ENCODE results near the gene HAO1.
A peak's percentile ranks its signal among the peaks of the same experiment; 100 is the strongest.

HAO1 gene

DNA sequence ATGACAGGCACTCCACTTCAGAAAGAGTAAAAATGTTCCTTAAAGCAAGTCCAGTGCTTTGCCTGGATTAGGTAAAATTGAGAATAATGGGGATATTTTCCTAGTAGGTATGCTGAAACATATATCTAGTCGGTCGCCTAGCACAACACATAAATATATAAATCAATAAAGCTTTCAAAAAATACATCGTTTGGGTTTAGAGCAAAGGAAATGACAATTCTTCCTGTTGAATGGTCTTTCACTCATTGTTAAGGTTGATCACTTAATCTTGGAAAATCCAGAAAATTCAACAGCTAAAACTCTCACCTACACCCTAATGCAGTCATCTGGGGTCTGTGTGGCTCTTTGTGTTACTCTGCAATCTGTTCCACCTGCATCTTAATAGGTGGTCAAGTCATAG, 13.9 kb downstream of the HAO1 start:
- in situ Hi-C loops (cut with HindIII; ENCODE audit: low pct_ligation_motif_present, low sequenced_read_pairs): no loop called here
- Histone ChIP-seq H3K4me3 (ENCODE audit: low read depth, low read length) (no peak overlapping the region), H3K27ac (no peak overlapping the region), H3K27me3 (replicated peaks) (no peaks in the 10 kb centered on the region), H3K36me3 (replicated peaks) (no peaks in the 10 kb centered on the region)
- TF ChIP-seq, protein P1, sequence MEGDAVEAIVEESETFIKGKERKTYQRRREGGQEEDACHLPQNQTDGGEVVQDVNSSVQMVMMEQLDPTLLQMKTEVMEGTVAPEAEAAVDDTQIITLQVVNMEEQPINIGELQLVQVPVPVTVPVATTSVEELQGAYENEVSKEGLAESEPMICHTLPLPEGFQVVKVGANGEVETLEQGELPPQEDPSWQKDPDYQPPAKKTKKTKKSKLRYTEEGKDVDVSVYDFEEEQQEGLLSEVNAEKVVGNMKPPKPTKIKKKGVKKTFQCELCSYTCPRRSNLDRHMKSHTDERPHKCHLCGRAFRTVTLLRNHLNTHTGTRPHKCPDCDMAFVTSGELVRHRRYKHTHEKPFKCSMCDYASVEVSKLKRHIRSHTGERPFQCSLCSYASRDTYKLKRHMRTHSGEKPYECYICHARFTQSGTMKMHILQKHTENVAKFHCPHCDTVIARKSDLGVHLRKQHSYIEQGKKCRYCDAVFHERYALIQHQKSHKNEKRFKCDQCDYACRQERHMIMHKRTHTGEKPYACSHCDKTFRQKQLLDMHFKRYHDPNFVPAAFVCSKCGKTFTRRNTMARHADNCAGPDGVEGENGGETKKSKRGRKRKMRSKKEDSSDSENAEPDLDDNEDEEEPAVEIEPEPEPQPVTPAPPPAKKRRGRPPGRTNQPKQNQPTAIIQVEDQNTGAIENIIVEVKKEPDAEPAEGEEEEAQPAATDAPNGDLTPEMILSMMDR (IDR thresholded peaks at IDR 0.05; ENCODE audit: low read depth, low read length, missing control alignments): no peak
- DNase-seq: no peak

DNA sequence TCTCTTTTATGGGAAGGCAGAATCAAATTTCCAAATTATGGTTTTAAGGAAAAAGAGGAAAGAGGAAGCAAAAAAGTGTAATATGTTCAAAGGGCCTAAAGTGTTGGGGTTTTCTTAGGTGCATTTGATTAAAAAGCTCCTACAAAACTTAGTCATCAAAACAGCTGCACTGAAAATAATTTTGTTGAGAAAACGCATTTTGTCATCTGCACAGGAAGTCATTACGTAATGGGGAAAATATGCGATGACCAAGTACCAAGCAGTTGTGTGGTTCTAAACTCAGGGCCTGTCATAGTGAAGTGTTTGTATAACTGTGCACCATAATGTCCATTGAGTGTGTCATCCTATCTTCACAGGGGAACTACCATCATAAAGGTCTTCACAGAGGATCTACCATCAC, 15.6 kb downstream of the HAO1 start:
- no peaks in the 10 kb centered on the region for H3K27me3 ChIP-seq (replicated peaks)
- in situ Hi-C loops (cut with HindIII; ENCODE audit: low pct_ligation_motif_present, low sequenced_read_pairs): no loop called here
- peak overlapping the region; percentile 23 for H3K27ac ChIP-seq
- TF ChIP-seq, protein P1 (IDR thresholded peaks at IDR 0.05; ENCODE audit: low read depth, low read length, missing control alignments): no peak
- H3K4me3 ChIP-seq (ENCODE audit: low read depth, low read length): no peak overlapping the region
- DNase-seq: peak; percentile 92
- no peaks in the 10 kb centered on the region for H3K36me3 ChIP-seq (replicated peaks)

DNA sequence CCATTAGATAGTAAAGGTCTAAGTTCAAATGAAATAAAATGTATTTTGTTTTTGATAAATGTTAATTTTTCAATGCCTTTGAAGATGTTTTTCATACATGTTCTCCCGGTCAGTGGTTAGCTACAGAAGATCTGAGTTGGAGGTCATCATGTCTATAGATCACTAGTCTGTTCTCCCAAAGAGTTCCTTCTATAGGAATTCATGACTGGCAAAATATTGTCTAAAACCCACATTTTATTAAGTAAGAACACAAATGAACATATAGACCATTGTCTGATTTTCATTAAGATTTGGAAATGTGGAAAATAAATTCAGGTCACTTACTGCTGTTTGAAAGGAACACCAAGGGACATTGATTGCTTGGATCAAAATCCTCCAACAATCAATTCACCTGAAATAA, 23.6 kb downstream of the HAO1 start:
- H3K36me3 ChIP-seq (replicated peaks): no peaks in the 10 kb centered on the region
- in situ Hi-C loops (cut with HindIII; ENCODE audit: low pct_ligation_motif_present, low sequenced_read_pairs): no loop called here
- no peak overlapping the region for H3K4me3 ChIP-seq (ENCODE audit: low read depth, low read length)
- H3K27me3 ChIP-seq (replicated peaks): no peaks in the 10 kb centered on the region
- TF ChIP-seq, protein P1 (IDR thresholded peaks at IDR 0.05; ENCODE audit: low read depth, low read length, missing control alignments): no peak
- no peak overlapping the region for H3K27ac ChIP-seq
- DNase-seq: no peak

DNA sequence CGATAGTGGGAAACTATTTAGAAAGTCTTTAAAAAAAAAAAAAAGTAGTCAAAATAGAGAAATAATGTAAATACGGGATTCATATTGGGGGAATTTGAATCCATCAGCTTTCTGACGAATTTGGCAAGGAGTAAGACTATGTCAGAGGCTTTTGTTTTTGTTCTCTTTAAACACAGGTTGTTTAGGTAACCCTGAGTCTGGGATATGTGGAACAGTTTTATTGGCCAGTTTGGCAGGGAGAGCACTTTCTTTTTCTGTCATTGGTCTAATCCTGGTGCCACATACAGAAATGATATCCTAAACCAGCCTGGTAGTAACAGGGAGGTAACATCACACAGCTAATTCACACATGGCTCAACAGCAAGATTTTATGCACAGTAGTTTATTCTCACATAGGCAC, 27.7 kb downstream of the HAO1 start:
- in situ Hi-C loops (cut with HindIII; ENCODE audit: low pct_ligation_motif_present, low sequenced_read_pairs): no loop called here
- H3K27ac ChIP-seq: no peak overlapping the region

DNA sequence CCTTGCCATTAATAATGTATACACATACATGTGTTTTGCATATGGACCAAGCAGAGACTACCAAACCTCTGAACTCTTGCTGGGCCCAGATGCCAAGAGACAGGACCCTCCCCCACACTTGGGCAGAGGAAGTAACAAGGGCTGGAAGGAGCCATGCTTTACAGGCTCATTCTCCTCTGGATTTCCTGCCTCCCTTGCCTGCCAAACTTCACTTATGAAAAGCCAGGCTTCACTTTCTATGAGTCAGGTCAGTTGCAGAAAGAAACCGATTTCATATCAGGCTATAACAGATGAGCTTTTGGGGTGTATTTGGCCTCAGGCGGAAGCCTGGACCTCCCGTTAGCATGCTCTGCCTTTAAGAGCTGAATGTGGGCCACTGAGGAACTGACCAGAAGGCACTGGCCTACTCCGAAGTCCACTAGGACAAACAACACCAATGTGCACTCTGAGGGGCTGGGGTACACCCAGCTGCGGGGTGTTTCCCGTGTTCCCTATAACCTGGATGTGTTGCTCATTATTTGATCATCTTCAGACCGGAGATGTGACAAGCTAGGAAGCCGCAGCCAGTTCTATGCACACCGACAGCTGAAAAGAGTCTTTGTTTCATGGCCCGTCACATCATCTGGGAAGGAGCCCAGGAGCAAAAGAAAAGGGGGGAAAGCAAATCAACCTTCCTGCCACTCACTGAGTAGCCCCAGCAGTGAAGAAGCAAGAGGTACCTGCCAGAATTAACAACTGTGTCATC, 28.5 kb downstream of the HAO1 start:
- in situ Hi-C loops (cut with HindIII; ENCODE audit: low pct_ligation_motif_present, low sequenced_read_pairs): no loop called here
- H3K27ac ChIP-seq: no peak overlapping the region
- DNase-seq: no peak
- TF ChIP-seq, protein P1 (IDR thresholded peaks at IDR 0.05; ENCODE audit: low read depth, low read length, missing control alignments): no peak
- no peak overlapping the region for H3K4me3 ChIP-seq (ENCODE audit: low read depth, low read length)
- H3K27me3 ChIP-seq (replicated peaks): no peaks in the 10 kb centered on the region
- H3K36me3 ChIP-seq (replicated peaks): no peaks in the 10 kb centered on the region

More for the DNA sequence above, 27.7 kb downstream of the HAO1 start:
- no peaks in the 10 kb centered on the region for H3K27me3 ChIP-seq (replicated peaks)
- H3K36me3 ChIP-seq (replicated peaks): no peaks in the 10 kb centered on the region
- DNase-seq: no peak
- no peak overlapping the region for H3K4me3 ChIP-seq (ENCODE audit: low read depth, low read length)
- TF ChIP-seq, protein P1 (IDR thresholded peaks at IDR 0.05; ENCODE audit: low read depth, low read length, missing control alignments): no peak

DNA sequence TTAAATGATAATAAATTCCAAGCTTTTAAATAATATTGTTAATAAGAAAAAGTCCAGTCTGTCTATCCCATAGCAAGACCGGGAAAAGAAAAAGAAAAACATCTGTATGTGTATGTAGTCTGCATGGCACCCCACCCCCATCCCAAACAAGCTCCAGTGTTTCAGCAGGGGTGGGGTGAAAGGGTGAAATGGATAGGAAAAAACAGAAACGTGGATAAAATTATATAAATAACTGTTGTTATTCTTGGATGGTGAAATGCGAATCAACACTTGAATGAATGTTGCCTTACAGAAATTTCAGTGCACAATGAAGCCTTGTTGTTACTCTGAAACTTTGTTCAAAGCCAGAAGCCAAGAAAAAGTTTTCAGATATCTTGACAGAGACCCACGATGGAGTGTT, 31.4 kb downstream of the HAO1 start:
- DNase-seq: no peak
- H3K27me3 ChIP-seq (replicated peaks): no peaks in the 10 kb centered on the region
- in situ Hi-C loops (cut with HindIII; ENCODE audit: low pct_ligation_motif_present, low sequenced_read_pairs): no loop called here
- no peak overlapping the region for H3K4me3 ChIP-seq (ENCODE audit: low read depth, low read length)
- no peaks in the 10 kb centered on the region for H3K36me3 ChIP-seq (replicated peaks)
- TF ChIP-seq, protein P1 (IDR thresholded peaks at IDR 0.05; ENCODE audit: low read depth, low read length, missing control alignments): no peak
- H3K27ac ChIP-seq: no peak overlapping the region
